Activated naive CD8-positive, alpha-beta T cell treated with anti-CD3 and anti-CD28 coated beads, Interleukin-2, amount 50 U/mL, for 16 hours (primary cell): ENCODE measurements around the gene ADGRL3.

Experiments
- DNase-seq: peaks from one replicate; pipeline ENCODE4 v3.0.0-alpha.2; 2020; ENCODE audit warnings: low read depth, low spot score

The ADGRL3 gene

DNA sequence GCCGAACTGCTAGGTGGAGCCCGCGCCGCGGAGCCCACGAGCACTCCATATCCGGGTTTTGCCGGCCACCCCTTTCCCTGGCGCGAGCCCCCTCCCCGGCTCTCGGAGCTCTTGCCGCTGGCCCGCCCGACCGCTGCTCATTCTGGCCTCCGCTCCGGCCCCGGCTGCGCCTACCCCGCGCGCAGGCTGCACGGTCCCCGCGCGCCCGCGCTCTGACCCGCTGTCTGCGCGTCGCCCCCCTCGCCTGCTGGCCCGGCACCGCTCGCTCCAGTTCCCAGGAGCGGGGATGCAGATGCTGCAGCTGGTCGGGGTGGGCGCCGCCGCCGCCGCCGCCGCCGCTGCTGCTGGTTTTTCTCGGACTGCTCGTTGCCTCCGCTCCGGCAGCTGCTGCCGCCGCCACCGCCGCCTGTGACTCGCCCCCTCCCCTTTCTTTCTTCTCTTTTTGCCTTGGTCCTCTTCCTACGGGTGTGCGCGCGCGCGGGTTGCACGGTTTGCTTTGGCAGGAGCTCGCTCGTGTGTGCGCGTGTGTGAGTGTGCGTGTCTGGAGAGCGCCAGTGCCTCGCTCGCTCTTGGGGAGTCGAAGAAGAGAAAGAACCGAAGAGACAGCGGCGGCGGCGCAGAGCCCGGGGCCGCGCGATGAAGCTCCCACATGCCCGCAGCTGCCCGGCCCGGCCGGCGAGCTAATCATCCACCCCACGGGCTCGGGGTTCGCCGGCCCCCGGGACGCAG, at the start of gene ADGRL3:
TSS of gene ADGRL3 (plus strand) at position 140 of the 729 bp plus-strand sequence.
- no peak for DNase-seq

DNA sequence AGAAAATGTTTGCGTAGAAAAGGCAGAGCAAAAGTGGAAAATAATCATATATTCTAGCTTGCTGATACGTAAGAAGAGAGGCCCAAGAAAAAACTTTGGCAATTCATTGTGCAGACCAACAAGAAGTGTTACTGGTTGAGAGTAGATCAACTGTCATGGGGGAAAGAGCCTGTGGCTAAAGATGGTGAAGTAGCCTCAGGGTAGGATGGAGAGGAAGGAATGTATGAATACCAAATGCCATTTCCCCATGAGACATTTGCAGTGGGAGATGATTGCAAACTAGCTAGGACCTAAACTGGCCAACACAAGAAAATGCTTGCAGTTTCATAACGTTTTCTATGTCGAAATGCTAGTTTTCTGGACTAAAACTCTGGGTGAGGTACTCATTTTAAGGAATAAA, 47.7 kb upstream of the ADGRL3 start:
- DNase-seq = no peak

DNA sequence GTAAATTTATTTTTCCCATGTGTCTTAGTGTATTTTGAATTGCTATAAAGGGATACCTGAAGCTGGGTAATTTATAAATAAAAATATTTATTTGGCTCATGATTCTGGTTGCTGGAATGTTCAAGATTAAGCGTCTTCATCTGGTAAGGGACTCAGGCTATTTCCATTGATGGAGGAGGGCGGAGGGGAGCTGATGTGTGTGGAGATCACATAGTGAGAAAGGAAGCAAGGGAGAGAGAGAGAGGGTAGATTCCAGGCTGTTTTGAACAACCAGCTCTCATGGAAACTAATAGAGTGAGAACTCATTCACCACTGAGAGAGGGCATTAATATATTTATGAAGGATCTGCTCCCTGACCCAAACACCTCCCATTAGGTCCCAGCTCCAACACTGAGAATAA, 39.6 kb upstream of the ADGRL3 start:
- DNase-seq = no peak

DNA sequence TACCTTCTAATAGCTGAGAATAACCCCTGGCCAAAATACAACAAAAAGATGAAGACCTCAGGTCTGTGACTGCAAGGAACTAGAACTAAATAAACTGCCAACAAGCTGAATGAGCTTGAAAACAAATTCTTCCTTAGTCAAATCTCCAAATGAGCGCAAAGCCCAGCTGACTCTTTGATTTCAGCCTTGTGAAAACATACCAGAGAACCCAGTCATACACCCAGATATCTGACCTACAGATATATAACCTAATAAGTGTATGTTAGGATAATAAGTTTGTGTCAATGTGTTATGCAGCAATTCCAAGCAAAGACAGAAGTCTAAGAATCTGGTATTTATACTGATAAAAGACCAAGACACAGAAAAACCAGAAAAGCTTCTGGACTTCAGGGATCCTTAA, 38.0 kb upstream of the ADGRL3 start:
- DNase-seq = no peak

DNA sequence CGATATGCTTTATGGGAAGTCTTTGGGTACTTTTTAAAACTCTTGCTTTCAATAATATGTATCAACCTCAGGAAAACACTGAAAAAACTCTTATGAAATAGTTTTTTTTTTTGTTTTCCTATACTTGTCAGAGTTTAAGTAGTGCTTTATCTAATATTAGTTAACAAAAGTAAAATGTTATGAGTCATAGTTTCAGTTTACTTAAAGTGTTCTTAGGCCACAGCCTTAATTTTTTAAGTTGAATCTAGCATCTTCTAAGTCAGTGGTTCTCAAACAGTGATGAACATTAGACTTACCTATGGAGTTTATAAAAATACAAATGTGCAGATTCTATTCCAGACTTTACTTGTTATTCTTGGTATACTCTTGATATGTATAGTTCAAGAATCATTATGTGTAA, 26.3 kb upstream of the ADGRL3 start:
- DNase-seq = no peak

DNA sequence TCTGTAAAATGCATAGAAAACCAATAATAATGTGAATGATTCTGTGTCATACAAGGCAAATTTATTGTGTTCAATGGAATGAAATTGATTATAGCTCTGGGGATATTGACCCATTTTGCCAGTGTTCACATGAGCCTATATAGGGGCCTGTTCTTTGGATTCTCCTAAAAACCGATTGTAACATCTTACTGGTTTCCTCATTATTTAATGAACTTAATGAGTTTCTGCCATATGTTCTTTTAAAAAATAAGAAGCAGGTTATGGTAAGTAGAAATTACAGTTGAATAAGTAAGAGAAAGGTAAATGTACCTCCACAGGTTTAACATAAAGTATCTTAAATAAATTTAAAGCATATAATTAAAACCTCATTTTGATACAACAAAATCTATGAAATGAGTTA, 24.6 kb upstream of the ADGRL3 start:
- DNase-seq = no peak

DNA sequence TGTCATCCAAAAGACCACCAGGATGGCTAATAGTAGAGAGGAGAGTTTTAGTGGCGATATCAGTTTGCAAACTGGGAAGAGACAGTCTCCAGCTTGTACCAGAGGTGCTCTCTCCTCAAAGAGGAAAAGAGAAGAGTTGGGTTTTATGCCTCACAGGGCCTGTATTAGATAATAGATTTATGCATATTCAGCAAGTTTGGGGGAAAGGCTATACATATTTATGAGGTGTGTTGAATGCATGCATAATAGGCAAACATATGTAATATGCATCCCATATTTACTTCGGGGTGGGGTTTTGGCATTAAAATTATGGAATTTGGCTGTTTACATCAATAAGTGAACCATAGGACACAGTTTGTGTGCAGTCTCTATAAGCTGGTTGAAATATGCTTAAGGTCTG, 22.8 kb upstream of the ADGRL3 start:
- no peak for DNase-seq

DNA sequence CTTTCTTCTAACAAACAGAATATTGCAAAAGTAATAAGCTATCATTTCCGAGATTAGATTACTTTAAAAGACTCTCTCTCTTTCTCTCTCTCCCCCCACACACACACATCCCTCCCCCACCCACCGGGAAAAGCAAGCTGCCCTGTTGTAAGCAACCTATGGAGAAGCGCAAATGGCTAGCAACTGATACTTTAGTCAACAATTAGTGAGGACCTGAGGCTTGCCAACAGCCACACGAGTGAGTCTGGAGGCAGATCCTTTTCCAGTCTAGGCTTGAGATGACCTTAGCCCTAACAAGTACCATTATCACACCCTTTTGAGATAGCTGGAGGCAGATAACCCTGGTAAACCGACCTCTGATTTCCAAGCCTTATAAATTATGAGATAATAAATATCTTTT, 19.7 kb upstream of the ADGRL3 start:
- DNase-seq = no peak

DNA sequence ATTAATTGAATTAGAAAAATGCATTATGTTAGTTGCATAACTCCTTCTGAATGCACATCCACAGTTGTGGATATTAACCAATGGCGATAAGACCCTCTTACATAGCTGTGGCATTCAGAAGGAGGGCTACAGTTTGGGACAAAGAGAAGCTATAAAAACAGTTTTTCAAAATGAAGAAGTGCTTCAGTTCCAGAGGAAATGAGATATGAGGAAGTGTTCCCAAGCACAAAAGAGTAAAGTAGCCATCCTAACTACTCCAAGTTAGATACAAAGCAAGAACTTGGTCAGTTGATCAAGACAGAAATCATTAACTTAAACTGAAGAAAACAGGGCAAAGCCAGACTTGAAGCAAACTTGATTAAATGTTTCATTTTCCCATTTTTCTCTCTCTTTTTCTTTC, 17.2 kb upstream of the ADGRL3 start:
- no peak for DNase-seq

DNA sequence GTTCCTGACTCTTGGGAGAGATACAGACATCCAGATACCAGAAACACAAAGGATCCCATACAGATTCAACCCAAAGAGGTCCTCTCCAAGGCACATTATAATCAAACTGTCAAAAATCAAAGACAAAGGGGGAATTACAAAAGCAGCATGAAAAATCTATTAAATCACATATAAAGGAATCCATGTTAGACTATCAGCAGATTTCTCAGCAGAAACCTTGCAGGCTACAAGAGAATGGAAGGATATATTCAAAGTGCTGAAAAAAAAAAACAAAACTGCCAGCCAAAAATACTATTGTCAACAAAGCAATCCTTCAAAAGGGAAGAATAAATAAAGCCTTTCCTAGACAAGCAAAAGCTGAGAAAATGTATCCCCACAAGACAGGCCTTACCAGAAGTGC, 14.8 kb upstream of the ADGRL3 start:
- DNase-seq = no peak

DNA sequence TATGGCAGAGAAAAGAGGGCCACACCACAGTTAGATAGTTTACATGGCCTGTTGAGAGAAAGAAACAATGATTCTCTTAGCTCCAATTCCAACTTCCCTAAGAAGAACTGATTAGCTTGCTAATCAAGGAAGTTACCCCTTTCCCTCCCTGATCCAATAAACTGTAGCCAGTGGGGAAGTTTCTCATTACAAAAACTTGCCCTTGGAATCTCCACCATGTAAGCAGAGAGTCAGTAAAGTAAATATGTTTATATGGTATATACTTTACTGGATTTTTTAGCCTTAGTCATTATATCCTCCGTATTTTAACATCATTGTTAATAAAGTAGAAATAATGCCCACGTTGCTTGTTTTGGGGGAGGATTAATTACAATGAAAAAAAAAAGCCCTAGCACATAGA, 7.7 kb upstream of the ADGRL3 start:
- DNase-seq = no peak

DNA sequence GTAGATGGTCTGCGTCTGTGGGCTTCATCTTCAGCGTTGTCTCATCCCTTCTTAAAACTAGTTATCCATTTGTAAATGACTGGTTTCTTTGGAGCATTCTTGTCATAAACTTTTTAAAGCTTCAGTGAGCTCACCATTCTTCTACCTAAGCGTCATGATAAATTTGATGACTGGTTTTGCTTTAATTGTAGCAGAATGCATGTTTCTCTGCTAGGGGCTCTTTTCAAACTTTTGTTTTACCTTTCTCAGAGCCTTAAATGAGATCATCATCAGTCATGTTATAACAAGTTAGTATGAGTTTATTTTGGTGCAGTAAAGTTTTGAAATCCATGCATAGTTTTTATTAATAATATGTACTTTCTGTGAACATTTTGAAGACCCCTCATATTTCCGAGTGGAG, 6.3 kb upstream of the ADGRL3 start:
- no peak for DNase-seq

DNA sequence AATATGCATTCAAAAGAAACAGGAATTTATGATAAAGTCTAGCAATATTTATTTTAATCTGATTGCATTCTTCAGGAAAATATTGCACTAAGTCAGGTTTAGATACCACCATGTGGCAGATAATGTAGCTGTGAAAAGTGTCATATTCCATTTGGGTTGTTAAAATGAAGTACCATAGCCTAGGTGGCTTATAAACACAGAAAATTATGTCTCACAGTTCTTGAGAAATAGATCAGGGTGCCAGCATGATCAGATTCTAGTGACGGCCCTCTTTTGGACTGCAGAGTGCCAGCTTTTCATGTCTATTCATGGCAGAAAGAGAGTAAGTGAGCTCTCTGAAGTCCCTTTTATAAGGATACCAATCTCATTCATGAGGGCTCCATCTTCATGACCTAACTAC, 5.6 kb upstream of the ADGRL3 start:
- no peak for DNase-seq

DNA sequence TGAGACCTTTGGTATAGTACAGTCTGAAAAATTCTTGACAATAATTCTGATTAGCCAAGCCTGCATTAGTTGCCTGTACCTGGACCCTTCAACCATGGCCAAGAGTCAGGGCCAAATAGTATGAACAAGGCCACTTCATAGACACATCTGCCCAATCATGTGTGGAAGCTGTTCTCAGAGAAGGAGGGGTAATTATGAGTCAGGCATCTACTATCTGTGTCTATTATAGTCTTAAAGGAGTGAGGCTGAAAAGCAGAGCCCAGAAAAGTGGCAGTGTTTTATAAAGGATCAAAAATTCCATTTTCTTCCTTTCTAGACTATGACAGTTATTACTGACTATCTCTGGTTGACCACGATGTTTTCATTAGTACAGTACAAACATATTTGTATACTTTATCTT, 5.0 kb upstream of the ADGRL3 start:
- no peak for DNase-seq

DNA sequence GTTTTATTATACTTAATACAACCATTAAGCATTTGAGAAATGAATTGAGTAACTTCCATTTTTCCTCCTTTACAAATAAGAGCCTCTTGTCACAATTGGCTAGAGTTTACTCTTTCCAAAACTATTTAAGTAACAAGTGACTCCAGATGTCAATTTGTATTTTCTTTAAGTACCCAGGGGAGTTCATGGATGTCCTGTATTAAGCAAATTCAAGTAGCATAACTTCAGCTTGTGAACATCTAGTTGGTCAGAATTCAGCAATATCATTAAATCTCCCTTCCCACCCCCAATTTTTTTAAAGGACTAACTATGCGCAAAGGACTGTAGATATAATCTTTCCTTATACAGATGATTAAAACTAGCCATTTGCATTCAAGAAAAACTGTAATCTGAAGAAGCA, 1.4 kb upstream of the ADGRL3 start:
- no peak for DNase-seq

DNA sequence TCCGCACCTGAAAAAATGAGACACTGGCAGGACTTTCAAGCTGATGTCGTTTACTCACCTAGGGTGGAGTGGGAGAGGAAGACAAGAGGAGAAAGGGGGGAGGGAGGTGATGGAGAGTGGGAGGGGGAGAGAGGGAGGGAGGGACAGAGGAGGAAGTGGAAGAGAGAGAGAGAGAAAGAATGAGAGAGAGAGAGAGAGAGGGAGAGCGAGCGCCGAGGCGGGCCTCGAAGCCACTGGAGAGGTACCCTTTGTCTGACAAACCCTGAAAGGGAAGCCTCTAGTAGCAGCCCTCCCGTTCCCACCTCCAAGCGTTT, 296 bp upstream of the ADGRL3 start:
- no peak for DNase-seq

DNA sequence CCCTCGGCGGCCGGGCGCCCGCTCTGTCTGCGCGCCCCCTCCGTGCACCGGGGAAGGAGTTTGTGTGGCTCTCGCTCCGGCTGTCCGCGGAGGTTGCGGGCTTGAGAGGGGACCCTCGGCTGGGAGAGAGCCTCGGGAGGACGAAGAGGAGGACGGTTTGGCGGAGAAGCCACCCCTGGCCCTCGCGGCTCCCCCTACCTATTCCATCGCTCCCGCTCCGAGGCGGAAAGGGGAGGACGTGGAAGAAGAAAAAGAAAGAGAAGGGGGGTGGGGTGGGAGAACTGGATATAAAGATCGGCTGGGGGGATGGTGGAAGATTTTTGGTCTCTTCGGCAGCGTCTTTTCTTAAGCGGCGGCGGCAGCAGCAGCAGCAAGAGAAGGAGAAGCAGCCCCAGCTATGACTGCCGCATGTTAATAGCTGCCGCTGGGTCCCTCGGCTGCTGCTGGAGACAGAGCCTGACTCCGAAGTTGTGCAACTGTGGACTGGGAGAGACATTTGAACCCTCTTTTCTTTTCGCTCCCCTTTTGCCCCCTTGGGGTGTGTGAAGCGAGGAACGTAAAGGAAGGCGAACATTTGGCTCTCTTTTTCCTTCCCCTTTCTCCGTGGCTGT, 895 bp downstream of the ADGRL3 start:
- DNase-seq = no peak

DNA sequence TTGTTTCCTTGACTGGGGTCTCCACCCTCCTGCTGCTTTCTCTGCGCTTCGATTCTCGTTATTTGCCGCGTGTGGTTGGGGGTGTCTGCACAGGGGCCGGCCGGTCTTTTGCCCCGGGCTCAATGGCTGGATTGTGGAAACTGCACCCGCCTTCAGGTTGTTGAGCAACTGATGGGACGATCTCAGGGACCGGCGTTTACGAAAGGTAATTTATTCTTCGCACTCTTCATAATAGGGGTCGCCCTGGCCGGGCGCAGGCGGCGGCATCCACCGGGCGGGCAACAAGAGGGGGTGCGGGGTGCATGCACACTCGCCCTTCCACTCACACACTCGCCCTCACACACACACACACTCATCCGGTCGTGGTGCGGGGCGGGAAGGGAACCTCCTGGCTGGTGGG, 1.4 kb downstream of the ADGRL3 start:
- DNase-seq = no peak

DNA sequence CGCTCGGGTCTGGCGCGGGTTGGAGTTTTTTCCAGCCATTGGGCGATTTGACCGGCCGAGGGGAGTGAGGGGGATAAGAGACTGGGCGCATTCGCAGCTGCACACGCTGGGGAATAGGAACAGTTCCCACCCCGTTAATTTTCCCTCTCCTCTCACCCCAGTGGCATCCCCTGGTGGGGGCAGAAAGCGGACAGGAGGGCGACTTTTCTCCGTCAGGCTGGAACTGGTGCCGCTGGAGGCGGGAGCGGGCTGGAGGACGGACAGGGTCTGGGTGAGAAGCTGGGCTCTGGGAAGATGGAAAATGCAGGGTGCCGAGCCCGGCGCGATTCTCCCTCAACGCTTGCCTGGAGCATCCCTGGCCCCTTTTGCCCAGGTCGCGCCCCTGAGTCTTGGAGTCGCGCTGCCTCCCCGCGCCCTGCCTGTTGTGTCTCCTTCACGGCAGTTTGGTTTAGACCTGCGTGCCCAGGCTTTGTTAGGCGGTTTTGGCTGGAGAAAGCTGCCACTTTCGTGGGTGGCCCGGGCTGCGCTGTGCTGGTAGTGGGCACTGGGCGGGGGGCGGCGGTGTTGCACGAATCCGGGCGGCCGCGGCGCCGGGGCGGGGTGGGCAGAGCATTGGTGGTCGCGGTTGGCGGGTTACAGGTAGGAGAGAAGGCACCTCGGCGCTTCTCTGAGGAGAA, 2.0 kb downstream of the ADGRL3 start:
- no peak for DNase-seq

DNA sequence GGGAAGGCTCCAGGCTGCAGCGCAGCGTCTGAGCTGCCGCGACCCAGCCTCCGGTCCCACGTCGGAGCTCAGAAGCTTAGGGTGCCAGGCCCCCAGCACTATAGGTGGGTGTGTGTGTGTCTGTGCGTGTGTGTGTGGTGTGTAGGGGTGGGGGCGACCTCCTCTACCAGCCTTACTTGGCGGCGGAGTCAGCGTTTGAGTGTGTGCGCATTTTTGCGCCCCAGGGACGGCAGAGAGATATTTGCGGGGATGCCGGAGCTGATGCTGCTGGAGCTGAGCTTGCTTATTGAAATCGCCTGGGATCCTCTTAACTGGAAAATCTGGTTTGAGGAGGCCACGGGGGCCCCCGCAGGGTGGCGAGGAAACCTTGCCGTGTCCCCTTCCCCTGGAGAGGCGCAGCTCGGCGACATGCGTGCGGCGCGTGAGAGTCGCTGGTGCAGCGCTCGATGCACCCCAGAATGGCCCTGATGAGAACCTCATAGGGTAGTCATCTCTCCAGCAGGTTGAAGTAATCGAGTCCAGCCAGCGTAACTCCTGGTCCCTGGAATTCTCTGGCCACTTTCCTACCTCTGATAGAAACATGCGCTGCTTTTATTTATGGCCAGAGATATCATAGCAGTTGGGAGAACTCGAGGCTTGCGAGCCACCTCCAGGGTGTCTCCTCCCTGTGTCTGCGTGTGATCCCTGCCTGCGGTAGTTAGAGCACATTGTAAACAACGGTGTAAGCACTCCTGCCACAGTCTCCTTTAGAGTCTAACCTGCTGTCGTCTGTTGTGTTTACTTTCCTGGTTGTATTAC, 2.7 kb downstream of the ADGRL3 start:
- no peak for DNase-seq

DNA sequence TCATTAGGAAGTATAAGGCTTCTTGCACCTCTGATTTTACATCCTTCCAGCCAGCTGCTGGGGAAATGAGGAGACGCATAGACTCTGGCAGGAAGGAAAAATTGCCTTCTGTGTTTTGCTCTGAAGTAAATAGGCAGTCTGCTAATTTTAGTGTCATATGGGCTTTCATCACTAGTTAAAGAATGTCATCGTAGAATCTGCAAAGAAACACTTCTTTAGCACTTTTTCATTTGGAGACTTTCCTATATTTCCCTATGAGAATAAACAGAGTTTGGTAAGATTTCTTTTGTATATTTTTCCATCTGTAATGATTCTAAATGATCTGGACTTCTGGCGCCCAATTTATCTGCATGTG, 3.3 kb downstream of the ADGRL3 start:
- DNase-seq = no peak

DNA sequence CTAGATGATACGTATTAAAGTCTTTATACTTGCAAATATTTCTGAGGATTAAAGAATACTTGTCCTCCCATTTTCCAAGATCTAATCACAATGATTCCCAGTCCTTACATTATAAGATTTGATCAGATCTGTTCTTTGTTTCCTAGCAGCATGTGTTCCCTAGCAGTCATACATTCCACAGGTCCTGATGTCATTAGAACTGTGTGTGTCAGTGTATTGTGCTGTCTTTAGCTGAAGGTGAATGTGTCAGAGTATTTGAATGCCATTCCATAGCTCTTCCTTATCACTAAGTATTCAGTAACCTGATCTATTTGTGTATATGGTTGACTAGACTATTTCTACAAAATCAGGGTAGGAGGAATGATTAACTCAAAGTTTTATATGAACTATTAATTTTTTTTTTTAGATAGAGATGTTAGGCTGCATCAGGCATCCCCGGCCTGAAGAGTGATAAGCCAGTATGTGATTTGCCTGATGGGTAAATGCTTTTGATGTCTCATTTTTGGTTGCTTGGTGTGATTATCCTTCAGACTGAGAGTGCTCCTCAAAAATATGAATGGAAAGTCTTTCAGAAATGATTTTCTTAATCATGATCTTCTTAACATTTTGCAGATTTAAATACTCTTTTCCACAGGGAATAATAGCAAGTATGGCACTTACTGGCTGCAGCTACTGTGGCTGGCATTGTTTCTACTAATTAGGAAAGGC, 4.4 kb downstream of the ADGRL3 start:
- DNase-seq = no peak
